DOHH2 (cell line): ENCODE data around the gene SUPT3H.

Experiments used
- H3F3A ChIP-seq: fragments of 200-600 bp; sonication (generic), shearing (Covaris generic); 2 replicates; pipeline ENCODE4 v1.6.0; 2016; ENCODE audit warnings: antibody characterized with exemption, mild to moderate bottlenecking; ENCODE audit not compliant: control insufficient read depth, insufficient read depth
- H3K27ac ChIP-seq: fragments of 200-600 bp; sonication (generic); 2 replicates; pipeline ENCODE4 v1.5.1; 2014; ENCODE audit warnings: low read depth, mild to moderate bottlenecking, low read length, moderate library complexity
- H3K27me3 ChIP-seq: fragments of 200-600 bp; sonication (generic); 2 replicates; pipeline ENCODE4 v1.6.1; 2014; ENCODE audit warnings: mild to moderate bottlenecking, low read length, mixed read lengths; ENCODE audit not compliant: control insufficient read depth
- H3K36me3 ChIP-seq: fragments of 200-600 bp; sonication (generic); 2 replicates; pipeline ENCODE4 v1.6.1; 2014; ENCODE audit warnings: mild to moderate bottlenecking, low read length, moderate library complexity, mixed read lengths; ENCODE audit not compliant: control insufficient read depth
- H3K4me1 ChIP-seq: fragments of 200-600 bp; sonication (generic); 2 replicates; pipeline ENCODE4 v1.6.1; 2014; ENCODE audit warnings: mild to moderate bottlenecking, low read length, mixed read lengths; ENCODE audit not compliant: control insufficient read depth
- H3K4me2 ChIP-seq: fragments of 200-600 bp; sonication (generic); 2 replicates; pipeline ENCODE4 v1.6.0; 2014; ENCODE audit warnings: mild to moderate bottlenecking, low read length, moderate library complexity
- H3K4me3 ChIP-seq: fragments of 200-600 bp; sonication (generic); 2 replicates; pipeline ENCODE4 v1.5.1; 2014; ENCODE audit warnings: mild to moderate bottlenecking, low read length, mixed read lengths
- H3K79me2 ChIP-seq: fragments of 200-600 bp; sonication (generic); 2 replicates; pipeline ENCODE4 v1.6.1; 2014; ENCODE audit warnings: mild to moderate bottlenecking, low read length, mixed read lengths; ENCODE audit not compliant: control insufficient read depth
- H3K9me2 ChIP-seq: fragments of 200-600 bp; sonication (generic); replicated peaks from 2 replicates; pipeline ENCODE4 v1.6.1; 2014; ENCODE audit warnings: mild to moderate bottlenecking, low read length, mixed read lengths; ENCODE audit not compliant: control insufficient read depth
- H3K9me3 ChIP-seq: fragments of 200-600 bp; sonication (generic); 2 replicates; pipeline ENCODE4 v1.6.1; 2014; ENCODE audit warnings: antibody characterized with exemption, low read length, mixed read lengths; ENCODE audit not compliant: control insufficient read depth, insufficient read depth
- H4K20me1 ChIP-seq: fragments of 200-600 bp; sonication (generic); 2 replicates; pipeline ENCODE4 v1.6.0; 2014; ENCODE audit warnings: low read depth, mild to moderate bottlenecking, antibody characterized with exemption, low read length, moderate library complexity; ENCODE audit not compliant: control insufficient read depth, insufficient read depth
- CTCF ChIP-seq: fragments of 200-600 bp; sonication (generic); IDR thresholded peaks from one replicate; pipeline ENCODE4 v1.5.1; 2014; ENCODE audit warnings: antibody characterized with exemption, mild to moderate bottlenecking, low read depth, low read length; ENCODE audit not compliant: poor library complexity, severe bottlenecking
- EZH2phosphoT487 ChIP-seq: fragments of 200-600 bp; sonication (generic); IDR thresholded peaks from 2 replicates; pipeline ENCODE4 v1.6.1; 2017; ENCODE audit warnings: borderline replicate concordance, mild to moderate bottlenecking, antibody characterized with exemption, low read length, moderate library complexity, mixed read lengths

Gene SUPT3H

GRCh38 chr6:44780161-44780560 lies 597.6 kb downstream of the SUPT3H start:
- H3K9me3 ChIP-seq = no peaks in the 10 kb centered on the region
- TF ChIP-seq EZH2phosphoT487 = no peak
- no peak for TF ChIP-seq CTCF
- H3K27me3 ChIP-seq = peaks cover 5% of the 10 kb centered on the region; the same call in 1 of the 2 replicates

DNA sequence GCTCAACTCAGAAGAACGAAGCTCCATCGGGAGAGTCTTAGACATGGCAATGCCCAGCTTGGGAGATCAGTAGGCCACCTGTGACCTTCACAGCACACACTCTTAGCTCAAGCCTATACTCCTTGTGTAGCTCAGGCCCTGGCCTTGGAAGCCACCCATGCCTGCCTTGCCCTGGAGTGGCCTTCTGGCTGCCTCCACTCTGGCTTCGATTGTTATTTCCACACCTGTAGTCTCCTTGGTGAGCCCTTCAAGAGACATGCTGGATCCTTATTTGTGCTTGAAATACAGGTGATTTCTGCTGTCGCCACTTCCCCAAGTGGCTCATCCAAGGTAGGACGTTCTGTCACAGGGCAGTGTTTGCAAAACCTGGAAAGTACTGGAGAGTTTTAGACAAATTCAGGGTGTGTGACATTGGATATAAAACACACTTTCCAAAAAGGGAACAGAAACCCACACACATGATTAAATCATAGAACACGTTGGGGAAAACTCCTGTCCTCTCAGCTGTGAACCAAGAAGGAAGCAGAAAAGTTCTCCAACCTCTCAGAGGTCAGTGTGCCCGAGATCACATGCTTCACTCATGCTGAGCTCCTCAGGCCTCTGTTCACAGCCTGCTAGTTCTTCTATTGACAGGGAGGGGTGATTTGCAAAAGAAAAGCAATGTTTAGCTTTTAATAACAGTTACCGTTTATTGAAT lies 598.5 kb downstream of the SUPT3H start:
- Histone ChIP-seq H3K4me3 (no peak overlapping the region), H3K27ac (no peak overlapping the region), H4K20me1 (no peaks in the 10 kb centered on the region), H3K27me3 (peaks cover 5% of the 10 kb centered on the region; the same call in 1 of the 2 replicates), H3K9me3 (no peaks in the 10 kb centered on the region), H3F3A (no peaks in the 10 kb centered on the region), H3K79me2 (no peaks in the 10 kb centered on the region), H3K4me2 (no peak overlapping the region), H3K36me3 (no peaks in the 10 kb centered on the region), H3K9me2 (no peaks in the 10 kb centered on the region), H3K4me1 (no peaks in the 10 kb centered on the region)
- TF ChIP-seq EZH2phosphoT487 (no peak), CTCF (no peak)

More at GRCh38 chr6:44780161-44780560, 597.6 kb downstream of the SUPT3H start:
- no peaks in the 10 kb centered on the region for H3K36me3 ChIP-seq
- no peaks in the 10 kb centered on the region for H3F3A ChIP-seq
- H3K27ac ChIP-seq = no peak overlapping the region
- no peak overlapping the region for H3K4me2 ChIP-seq
- H3K4me1 ChIP-seq = no peaks in the 10 kb centered on the region
- H3K4me3 ChIP-seq = no peak overlapping the region
- H3K79me2 ChIP-seq = no peaks in the 10 kb centered on the region
- H3K9me2 ChIP-seq = no peaks in the 10 kb centered on the region
- H4K20me1 ChIP-seq = no peaks in the 10 kb centered on the region
